GM12878 (cell line): Measurements from ENCODE around the gene IFNAR1. TPM values are rescaled to one million over a fixed set of nuclear protein-coding genes. Genes with fewer than 3 reads are reported as not detected.

Source experiments
- ATF7 ChIP-seq: fragments of 450-650 bp; IDR thresholded peaks from 2 replicates; pipeline ENCODE4 v1.6.1; 2016; ENCODE audit warnings: low read depth, mild to moderate bottlenecking
- CTCF ChIP-seq, 3 experiments: IDR thresholded peaks in 2 of 3; conservative IDR thresholded peaks in 1 of 3; 2 replicates each; pipeline ENCODE4 v1.5.1; 2011; ENCODE audit warnings: low read depth in 3 of 3, low read length in 3 of 3, mild to moderate bottlenecking in 3 of 3, control low read depth in 2 of 3, moderate library complexity in 2 of 3, inconsistent platforms in 1 of 3, mixed read lengths in 1 of 3; ENCODE audit not compliant: control insufficient read depth in 2 of 3, insufficient read depth in 1 of 3; ENCODE audit errors: extremely low read depth in 1 of 3
- E4F1 ChIP-seq: fragments of 450-650 bp; IDR thresholded peaks from 2 replicates; pipeline ENCODE4 v1.6.1; 2018; ENCODE audit warnings: borderline replicate concordance, mild to moderate bottlenecking; ENCODE audit not compliant: partially characterized antibody
- IRF3 ChIP-seq: fragments of 450-650 bp; IDR thresholded peaks from 2 replicates; pipeline ENCODE4 v1.6.1; 2014; ENCODE audit warnings: mild to moderate bottlenecking
- MLLT1 ChIP-seq: fragments of 450-650 bp; IDR thresholded peaks from 2 replicates; pipeline ENCODE4 v1.6.1; 2016; ENCODE audit warnings: mild to moderate bottlenecking
- POU2F2 ChIP-seq: IDR thresholded peaks from 3 replicates; pipeline ENCODE4 v1.6.1; 2011; ENCODE audit warnings: low read depth, mild to moderate bottlenecking, low read length, borderline replicate concordance
- SMAD5 ChIP-seq: IDR thresholded peaks from 2 replicates; pipeline ENCODE4 v1.6.1; 2016; ENCODE audit warnings: antibody characterized with exemption, low read depth
- SREBF1 ChIP-seq: IDR thresholded peaks from 2 replicates; pipeline ENCODE4 v1.6.1; 2012; ENCODE audit warnings: mild to moderate bottlenecking, low read length
- SRF ChIP-seq, 2 experiments: IDR thresholded peaks; 2 replicates each; pipeline ENCODE4 v1.6.1; 2011; ENCODE audit warnings: low read depth in 2 of 2, low read length in 2 of 2, mild to moderate bottlenecking in 1 of 2, moderate library complexity in 1 of 2
- SUZ12 ChIP-seq: fragments of 200-600 bp; sonication (generic); IDR thresholded peaks from one replicate; pipeline ENCODE4 v1.6.1; 2018; ENCODE audit warnings: antibody characterized with exemption, mild to moderate bottlenecking; ENCODE audit not compliant: unreplicated experiment
- YY1 ChIP-seq: IDR thresholded peaks from 2 replicates; pipeline ENCODE4 v1.6.1; 2011; ENCODE audit warnings: low read depth, mild to moderate bottlenecking, low read length
- ZBTB11 ChIP-seq: fragments of 450-650 bp; formaldehyde crosslinking; IDR thresholded peaks from 2 replicates; pipeline ENCODE4 v1.5.0; 2022; ENCODE audit warnings: mild to moderate bottlenecking, missing genetic modification characterization
- ZBTB4 ChIP-seq: fragments of 450-650 bp; formaldehyde crosslinking; IDR thresholded peaks from 2 replicates; pipeline ENCODE4 v1.4.0; 2022; ENCODE audit warnings: mild to moderate bottlenecking, moderate library complexity
- polyA plus RNA-seq, 11 experiments: library from polyadenylated mRNA; depleted of rRNA in 4 of 11; unstranded in 6 of 11; stranded (reverse) in 5 of 11; fragments of >200 nt; fragmentation: Nextera tagmentation in 4 of 11; fragmentation: Illumina TruSeq in 1 of 11; extraction: Ambion mirVana in 4 of 11; extraction: Trizol in 1 of 11; gene quantifications; 1 replicate in 1 of 11; 2 replicates in 10 of 11; pipeline versions ENCODE4 v1.2.1 to v1.2.3, GENCODE V29; 2011 to 2016; ENCODE audit warnings: inconsistent platforms in 2 of 11, missing spikeins in 2 of 11, low read depth in 1 of 11
- total RNA-seq, 4 experiments: library from RNA; depleted of rRNA in 3 of 4; stranded (reverse); fragments of >200 nt in 3 of 4; fragmentation: Illumina TruSeq in 1 of 4; extraction: Trizol in 1 of 4; gene quantifications; 2 replicates each; pipeline versions ENCODE4 v1.2.1 to v1.2.3, GENCODE V29; 2013 to 2021

Gene IFNAR1
- total and polyA plus RNA-seq, 10 of the 15 experiments (the other 5 are each of a cell fraction or from before 2014, with no cell fraction given): 12.0 to 62.4 (median 24.6) TPM

GRCh38 chr21:33324291-33325221 lies at the start of gene IFNAR1 (continued):
- no peak for TF ChIP-seq ZBTB11 (CRISPR knock-in tag)
- TF ChIP-seq YY1: no peak; the same call in 1 of the 2 replicates
- TF ChIP-seq SUZ12: no peak
- 0 out of 3 replicates have a peak, but pooled peaks have one; percentile 15 for TF ChIP-seq POU2F2
- no peak for TF ChIP-seq SRF (IDR thresholded peaks at IDR 0.05; ENCODE audit: low read depth in 2 of 2, low read length in 2 of 2)
- no peak for TF ChIP-seq ATF7
- no peak for TF ChIP-seq ZBTB4
- TF ChIP-seq CTCF (IDR thresholded peaks at IDR 0.05 in 2 of 3, conservative IDR thresholded peaks at IDR 0.05 in 1 of 3; ENCODE audit: control insufficient read depth in 2 of 3, extremely low read depth in 1 of 3, insufficient read depth in 1 of 3, low read depth in 3 of 3, low read length in 3 of 3): no peak
- no peak; the same call in none of the 2 replicates for TF ChIP-seq SMAD5
- TF ChIP-seq E4F1: no peak
- TF ChIP-seq MLLT1: peak; percentile 47
- no peak for TF ChIP-seq IRF3
- no peak for TF ChIP-seq SREBF1
